WI38 (cell line): Measurements from ENCODE around the gene OBP2A.

ENCODE experiments used
- H3K4me3 ChIP-seq: 2 replicates; pipeline ENCODE4 v1.5.1; 2011; ENCODE audit warnings: low read depth, mild to moderate bottlenecking, control low read depth, low read length
- CTCF ChIP-seq: IDR thresholded peaks from 2 replicates; pipeline ENCODE4 v1.5.1; 2012; ENCODE audit warnings: low read depth, mild to moderate bottlenecking, control low read depth, low read length

OBP2A gene

GRCh38 chr9:135566552-135566951, 20.6 kb downstream of the OBP2A start:
- no peak overlapping the region for H3K4me3 ChIP-seq
- TF ChIP-seq CTCF, result no peak

- TF ChIP-seq CTCF, result no peak
- H3K4me3 ChIP-seq, result no peak overlapping the region
Observed at GRCh38 chr9:135567311-135567710, 21.4 kb downstream of the OBP2A start.

DNA sequence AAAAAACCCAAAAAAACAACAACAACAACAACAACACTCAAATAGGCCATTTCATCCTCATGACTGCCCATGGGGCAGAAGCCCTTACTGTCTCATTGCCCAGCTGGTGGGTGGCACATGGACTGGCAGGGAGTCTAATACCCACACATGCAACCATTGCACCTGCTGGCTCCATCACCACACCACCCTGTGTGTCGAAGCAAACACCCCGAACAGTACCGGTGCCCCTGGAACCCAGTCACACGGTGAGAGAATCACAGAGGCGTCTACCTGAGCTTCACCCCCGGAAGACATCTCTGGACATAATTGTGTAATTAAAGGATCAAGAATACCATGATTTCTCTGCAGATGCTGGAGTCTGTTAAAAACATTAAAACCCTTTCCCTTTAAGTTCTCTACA, 22.1 kb downstream of the OBP2A start:
- TF ChIP-seq CTCF, result no peak
- H3K4me3 ChIP-seq, result no peak overlapping the region

DNA sequence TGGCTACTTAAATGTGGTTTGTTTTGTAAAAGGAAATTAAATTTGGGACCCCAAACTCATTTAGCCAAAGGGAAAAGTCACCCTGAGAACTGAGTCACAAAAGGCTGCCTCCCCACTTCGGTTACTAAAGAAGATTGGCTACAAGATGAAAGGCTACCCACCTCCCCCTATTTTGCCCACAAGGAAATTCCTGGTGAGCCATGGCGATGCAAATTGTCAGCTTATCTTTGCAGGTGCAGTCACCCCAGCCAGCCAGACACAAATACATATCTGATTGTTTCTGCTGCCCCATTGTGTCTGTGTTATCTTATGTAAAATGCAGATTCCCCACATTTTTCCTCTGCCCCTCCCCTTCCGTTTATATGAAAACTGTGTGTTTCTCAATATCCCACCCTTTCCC, 24.5 kb downstream of the OBP2A start:
- no peak for TF ChIP-seq CTCF
- H3K4me3 ChIP-seq, result no peak overlapping the region

DNA sequence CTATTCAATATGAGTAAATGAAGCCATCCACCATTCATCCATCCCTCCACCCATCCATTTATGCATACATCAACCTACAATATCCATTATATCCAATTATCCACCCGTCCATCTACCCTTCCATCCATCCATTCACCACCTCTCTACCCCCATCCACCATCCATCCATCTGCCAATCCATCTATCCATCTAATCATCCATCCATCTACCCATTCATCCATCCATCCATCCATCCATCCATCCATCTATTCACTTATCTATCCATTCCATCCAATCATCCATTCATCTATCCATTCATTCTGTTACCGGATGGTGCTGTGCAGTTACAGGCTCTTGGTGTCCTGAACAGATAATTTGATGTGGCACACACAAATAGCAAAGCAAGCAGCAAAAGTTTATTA, 26.3 kb downstream of the OBP2A start:
- H3K4me3 ChIP-seq, result no peak overlapping the region
- TF ChIP-seq CTCF, result no peak

DNA sequence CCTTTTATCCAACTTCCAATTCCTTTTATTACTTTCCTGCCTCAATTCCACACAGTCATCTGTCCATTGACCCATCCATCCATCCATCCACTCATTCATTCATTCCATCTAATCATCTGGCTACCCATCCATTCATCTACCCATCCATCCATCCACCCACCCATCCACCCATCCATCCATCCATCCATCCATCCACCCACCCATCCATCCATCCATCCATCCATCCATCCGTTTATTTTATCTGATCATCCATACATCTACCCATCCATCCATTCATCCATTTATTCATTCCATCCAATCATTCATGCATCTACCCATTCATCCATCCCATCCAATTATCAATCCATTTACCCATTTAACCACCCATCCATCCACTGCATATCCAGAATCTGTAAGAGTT, 27.2 kb downstream of the OBP2A start:
- no peak overlapping the region for H3K4me3 ChIP-seq
- TF ChIP-seq CTCF, result no peak

GRCh38 chr9:135574331-135574730, 28.4 kb downstream of the OBP2A start:
- no peak for TF ChIP-seq CTCF
- H3K4me3 ChIP-seq, result no peak overlapping the region
